Endothelial cell of umbilical vein (primary cell): ENCODE results near the gene SHROOM2. TPM values are rescaled to one million over a fixed set of nuclear protein-coding genes. Genes with fewer than 3 reads are reported as not detected.

Source experiments
- BruUV-seq: library from RNA; stranded (reverse); fragments of 400-500 nt; replicated peaks from 2 replicates; lab custom pipeline; 2021; lab: Mats Ljungman, UMichigan
- CTCF ChIA-PET: fragments of 300-600, 350-600 bp; sonication (Branson Sonifier 250); formaldehyde crosslinking; loops from one replicate; lab custom pipeline; 2021; ENCODE audit warnings: antibody characterized with exemption, inconsistent platforms; lab: Charles Lee
- POLR2A ChIA-PET: fragments of 300-600, 350-600 bp; sonication (Branson Sonifier 250); formaldehyde crosslinking; loops from one replicate; lab custom pipeline; 2021; ENCODE audit warnings: antibody characterized with exemption, inconsistent platforms; lab: Charles Lee
- DNase-seq: peaks from one replicate; pipeline ENCODE4 v3.0.0-alpha.2; 2011; ENCODE audit warnings: low read depth, low spot score
- FAIRE-seq: peaks from 2 replicates; lab custom pipeline; 2011; peaks lifted over from hg19 to GRCh38; lab: Jason Lieb, UNC
- H2AFZ ChIP-seq: 2 replicates; pipeline ENCODE4 v1.6.0; 2012; ENCODE audit warnings: low read depth, low read length, control low read depth, inconsistent platforms
- H3K27ac ChIP-seq: 2 replicates; pipeline ENCODE4 v1.5.1; 2011; ENCODE audit warnings: low read depth, mild to moderate bottlenecking, control low read depth, low read length, moderate library complexity; ENCODE audit not compliant: insufficient read depth
- H3K27me3 ChIP-seq, 2 experiments: 2 replicates each; pipeline versions ENCODE4 v1.6.0 to v1.6.1; 2011; ENCODE audit warnings: low read length in 2 of 2, mixed read lengths in 1 of 2; ENCODE audit not compliant: control insufficient read depth in 2 of 2, insufficient read depth in 2 of 2
- H3K36me3 ChIP-seq, 2 experiments: 2 replicates in 1 of 2; 3 replicates in 1 of 2; pipeline ENCODE4 v1.5.1; 2011; ENCODE audit warnings: low read length in 2 of 2, mild to moderate bottlenecking in 1 of 2, moderate library complexity in 1 of 2; ENCODE audit not compliant: control insufficient read depth in 2 of 2, insufficient read depth in 2 of 2; ENCODE audit errors: extremely low read depth in 1 of 2
- H3K4me1 ChIP-seq: 3 replicates; pipeline ENCODE4 v1.5.1; 2011; ENCODE audit warnings: mild to moderate bottlenecking, low read length; ENCODE audit not compliant: control insufficient read depth, insufficient read depth; ENCODE audit errors: extremely low read depth
- H3K4me2 ChIP-seq: 2 replicates; pipeline ENCODE4 v1.6.1; 2011; ENCODE audit warnings: low read length, control low read depth, mixed read lengths; ENCODE audit not compliant: insufficient read depth
- H3K4me3 ChIP-seq, 3 experiments: fragments of 200-600 bp in 1 of 3; sonication (generic), shearing (Covaris generic) in 1 of 3; replicated peaks in 1 of 3; 2 replicates each; pipeline ENCODE4 v1.5.1; 2011 to 2016; ENCODE audit warnings: control low read depth in 3 of 3, low read length in 3 of 3, mild to moderate bottlenecking in 2 of 3, inconsistent platforms in 1 of 3, low read depth in 1 of 3, moderate library complexity in 1 of 3; ENCODE audit not compliant: insufficient read depth in 1 of 3
- H3K79me2 ChIP-seq: 2 replicates; pipeline ENCODE4 v1.6.0; 2012; ENCODE audit warnings: low read length, inconsistent platforms; ENCODE audit not compliant: control insufficient read depth, insufficient read depth
- H3K9ac ChIP-seq: replicated peaks from 2 replicates; pipeline ENCODE3; 2011; ENCODE audit warnings: low read length, control low read depth; ENCODE audit not compliant: insufficient read depth; ENCODE audit errors: extremely low read depth
- H3K9me1 ChIP-seq: replicated peaks from 3 replicates; pipeline ENCODE4 v1.6.0; 2011; ENCODE audit warnings: mild to moderate bottlenecking, low read length; ENCODE audit not compliant: control insufficient read depth, insufficient read depth; ENCODE audit errors: extremely low read depth
- H3K9me3 ChIP-seq: replicated peaks from 2 replicates; pipeline ENCODE4 v1.5.1; 2012; ENCODE audit warnings: low read length, inconsistent platforms; ENCODE audit not compliant: control insufficient read depth, insufficient read depth
- H4K20me1 ChIP-seq: replicated peaks from 2 replicates; pipeline ENCODE3; 2011; ENCODE audit warnings: mild to moderate bottlenecking, low read length; ENCODE audit not compliant: control insufficient read depth, insufficient read depth; ENCODE audit errors: extremely low read depth
- CTCF ChIP-seq, 2 donors: IDR thresholded peaks; 1 replicate in 1 of 2; 2 replicates in 1 of 2; pipeline ENCODE4 v1.5.1; 2011; ENCODE audit warnings: low read length in 2 of 2, mild to moderate bottlenecking in 2 of 2, moderate library complexity in 2 of 2, control low read depth in 1 of 2, inconsistent platforms in 1 of 2, low read depth in 1 of 2; ENCODE audit not compliant: insufficient read depth in 1 of 2; ENCODE audit errors: extremely low read depth in 1 of 2
- EZH2 ChIP-seq: IDR thresholded peaks from 2 replicates; pipeline ENCODE4 v1.6.1; 2012; ENCODE audit warnings: borderline replicate concordance, low read depth, mild to moderate bottlenecking, moderate library complexity, low read length, inconsistent platforms; ENCODE audit not compliant: severe bottlenecking
- FOS ChIP-seq: IDR thresholded peaks from 2 replicates; pipeline ENCODE4 v1.6.1; 2011; ENCODE audit warnings: mild to moderate bottlenecking, low read length, moderate library complexity, borderline replicate concordance; ENCODE audit not compliant: insufficient read depth
- GATA2 ChIP-seq: IDR thresholded peaks from 2 replicates; pipeline ENCODE4 v1.7.0; 2011; ENCODE audit warnings: low read depth, mild to moderate bottlenecking, moderate library complexity, mixed read lengths, low read length; ENCODE audit not compliant: insufficient read length, insufficient read depth
- JUN ChIP-seq: IDR thresholded peaks from 2 replicates; pipeline ENCODE4 v1.6.1; 2011; ENCODE audit warnings: borderline replicate concordance, low read depth; ENCODE audit not compliant: insufficient read length, insufficient read depth
- MAX ChIP-seq: IDR thresholded peaks from 2 replicates; pipeline ENCODE4 v1.6.1; 2011; ENCODE audit not compliant: insufficient read depth, insufficient read length
- MYC ChIP-seq: IDR thresholded peaks from one replicate; pipeline ENCODE4 v1.6.1; 2011; ENCODE audit warnings: mild to moderate bottlenecking, low read depth, low read length
- POLR2A ChIP-seq: IDR thresholded peaks from 2 replicates; pipeline ENCODE4 v1.6.1; 2012; ENCODE audit warnings: low read depth, mild to moderate bottlenecking, control low read depth, low read length
- POLR2AphosphoS5 ChIP-seq: IDR thresholded peaks from 2 replicates; pipeline ENCODE4 v1.6.1; 2012; ENCODE audit warnings: low read depth, mild to moderate bottlenecking, control low read depth, low read length, moderate library complexity; ENCODE audit not compliant: insufficient read depth
- dilution Hi-C: fragments of 300-500 bp; cut with MboI; formaldehyde crosslinking; loops from one replicate; pipeline ENCODE4 v1.15.0; 2019; ENCODE audit warnings: low sequenced_read_pairs; ENCODE audit not compliant: extremely low pct_ligation_motif_present
- intact Hi-C: fragments of 100-400 bp; cut with micrococcal nuclease; formaldehyde crosslinking; loops from one replicate; pipeline ENCODE4 v1.10.0; 2022
- polyA plus RNA-seq, 4 experiments: library from polyadenylated mRNA; depleted of rRNA in 3 of 4; stranded (reverse) in 3 of 4; unstranded in 1 of 4; fragments of >200 nt; gene quantifications; 2 replicates each; pipeline versions ENCODE4 v1.2.1 to v1.2.3, GENCODE V29; 2011 to 2012; ENCODE audit warnings: missing spikeins in 1 of 4
- total RNA-seq: library from RNA; stranded (reverse); gene quantifications from 2 replicates; pipeline ENCODE4 v1.2.3, GENCODE V29; 2021

The SHROOM2 gene
- total and polyA plus RNA-seq, 2 donors (not counting 3 experiments of a cell fraction or from before 2014, with no cell fraction given) = 3.7 to 11.8 TPM

- FAIRE-seq = no peak
These were observed 30.0 kb downstream of the SHROOM2 start for GRCh38 chrX:9816084-9816700.

More at GRCh38 chrX:9816084-9816700, 30.0 kb downstream of the SHROOM2 start:
- Histone ChIP-seq H3K9ac (no peak overlapping the region), H3K9me1 (no peaks in the 10 kb centered on the region), H3K4me3 (no peak overlapping the region), H2AFZ (no peak overlapping the region), H3K27ac (no peak overlapping the region), H3K27me3 (no peaks in the 10 kb centered on the region), H3K79me2 (no peaks in the 10 kb centered on the region), H3K36me3 (no peaks in the 10 kb centered on the region), H3K4me1 (no peaks in the 10 kb centered on the region), H3K9me3 (no peaks in the 10 kb centered on the region), H4K20me1 (no peaks in the 10 kb centered on the region), H3K4me2 (no peak overlapping the region)
- ChIA-PET POLR2A (no interaction called here), CTCF (interaction anchor here (1.6 kb wide), 1 partner anchor 14 kb away, joined by 3 read pairs; no protein-coding TSS in a partner anchor)
- TF ChIP-seq JUN (no peak), CTCF (IDR thresholded peaks at IDR 0.05; ENCODE audit: extremely low read depth in 1 of 2, insufficient read depth in 1 of 2, low read depth in 1 of 2, low read length in 2 of 2) (no peak), POLR2AphosphoS5 (no peak), FOS (no peak), MYC (no peak), POLR2A (no peak), MAX (no peak), GATA2 (no peak), EZH2 (no peak)
- dilution Hi-C loops (no loop called here), intact Hi-C loops (no loop called here)
- no TSS peak for BruUV-seq
- no peak for DNase-seq
